CD8-positive, alpha-beta memory T cell (primary cell): ENCODE data around the gene CHPF2. TPM values are rescaled to one million over a fixed set of nuclear protein-coding genes. Genes with fewer than 3 reads are reported as not detected.
A peak's percentile ranks its signal among the peaks of the same experiment; 100 is the strongest.

Experiments
- CTCF ChIA-PET: fragments of 350-600 bp; sonication (Branson Sonifier 250); formaldehyde crosslinking; loops from one replicate; lab custom pipeline; 2021; ENCODE audit warnings: antibody characterized with exemption; lab: Charles Lee
- POLR2A ChIA-PET: fragments of 350-600 bp; sonication (Branson Sonifier 250); formaldehyde crosslinking; loops from one replicate; lab custom pipeline; 2021; ENCODE audit warnings: antibody characterized with exemption; lab: Charles Lee
- DNase-seq, 5 donors: peaks; one replicate each; pipeline versions ENCODE4 v3.0.0 to v3.0.0-alpha.2; 2020 to 2022; ENCODE audit warnings: mixed read lengths in 1 of 5
- H3K27ac ChIP-seq: one replicate; pipeline ENCODE4 v1.7.0; 2013; ENCODE audit warnings: low read depth, mild to moderate bottlenecking, low read length, moderate library complexity
- H3K27me3 ChIP-seq: 2 replicates; pipeline ENCODE4 v1.7.0; 2013; ENCODE audit warnings: low read length, mild to moderate bottlenecking; ENCODE audit not compliant: insufficient read depth, poor library complexity, severe bottlenecking
- H3K36me3 ChIP-seq: 2 replicates; pipeline ENCODE4 v1.7.0; 2013; ENCODE audit warnings: mild to moderate bottlenecking, low read length, moderate library complexity; ENCODE audit not compliant: insufficient read depth
- H3K4me1 ChIP-seq: 2 replicates; pipeline ENCODE4 v1.7.0; 2013; ENCODE audit warnings: mild to moderate bottlenecking, low read length, moderate library complexity; ENCODE audit not compliant: insufficient read depth
- H3K4me3 ChIP-seq: 2 replicates; pipeline ENCODE4 v1.7.0; 2013; ENCODE audit warnings: mild to moderate bottlenecking, low read length
- H3K9me3 ChIP-seq: 2 replicates; pipeline ENCODE4 v1.7.0; 2013; ENCODE audit warnings: mild to moderate bottlenecking, low read length
- H3K27ac Mint-ChIP-seq, 8 donors: one replicate each; pipeline ENCODE4 v1.8.0; 2020 to 2021; ENCODE audit warnings: mixed read lengths in 8 of 8, mild to moderate bottlenecking in 6 of 8, inconsistent platforms in 3 of 8, moderate library complexity in 3 of 8
- H3K27me3 Mint-ChIP-seq, 2 donors: one replicate each; pipeline ENCODE4 v1.8.0; 2020 to 2021; ENCODE audit warnings: mixed read lengths in 2 of 2, mild to moderate bottlenecking in 1 of 2, moderate library complexity in 1 of 2
- H3K36me3 Mint-ChIP-seq, 3 donors: one replicate each; pipeline ENCODE4 v1.8.0; 2020 to 2021; ENCODE audit warnings: mixed read lengths in 3 of 3, inconsistent platforms in 1 of 3, mild to moderate bottlenecking in 1 of 3
- H3K4me1 Mint-ChIP-seq, 3 donors: one replicate each; pipeline ENCODE4 v1.8.0; 2020 to 2021; ENCODE audit warnings: mixed read lengths in 3 of 3, inconsistent platforms in 1 of 3, mild to moderate bottlenecking in 1 of 3
- H3K4me3 Mint-ChIP-seq, 7 donors: one replicate each; pipeline ENCODE4 v1.8.0; 2020 to 2021; ENCODE audit warnings: mixed read lengths in 7 of 7, mild to moderate bottlenecking in 6 of 7, moderate library complexity in 4 of 7, inconsistent platforms in 2 of 7
- H3K9me3 Mint-ChIP-seq, 5 donors: one replicate each; pipeline ENCODE4 v1.8.0; 2020 to 2022; ENCODE audit warnings: mixed read lengths in 5 of 5, mild to moderate bottlenecking in 3 of 5, moderate library complexity in 2 of 5, inconsistent platforms in 1 of 5
- polyA plus RNA-seq: library from polyadenylated mRNA; unstranded; fragments of 300-500 nt; fragmentation: Illumina TruSeq; gene quantifications from one replicate; pipeline ENCODE4 v1.2.3, GENCODE V29; 2021
- total RNA-seq, 2 experiments: library from RNA; stranded (reverse); gene quantifications; one replicate each; pipeline ENCODE4 v1.2.3, GENCODE V29; 2021

Gene CHPF2
- total and polyA plus RNA-seq, 3 experiments from 2014 or later, result 31.3 to 37.0 (median 36.6) TPM

GRCh38 chr7:151207804-151208203, 24.5 kb upstream of the CHPF2 start:
- Histone ChIP-seq H3K4me3 (no peak overlapping the region), H3K4me1 (peaks cover 29% of the 10 kb centered on the region), H3K9me3 (no peaks in the 10 kb centered on the region), H3K27me3 (peaks cover 2% of the 10 kb centered on the region), H3K27ac (peak overlapping the region; percentile 10), H3K36me3 (no peaks in the 10 kb centered on the region)
- peak overlapping the region; percentile 86 to 100 (median 98) for H3K27ac Mint-ChIP-seq
- H3K9me3 Mint-ChIP-seq, result no peaks in the 10 kb centered on the region
- ChIA-PET CTCF (interaction anchor here (1.0 to 2.3 kb wide), 2 partner anchors 36 to 38 kb away, joined by 3 to 12 read pairs; no protein-coding TSS in a partner anchor), POLR2A (interaction anchor here (2.1 kb wide), 1 partner anchor 20 kb away, joined by 13 read pairs; the partner anchor contains the start of gene ABCF2)
- H3K4me3 Mint-ChIP-seq, result peak overlapping the region in 5 of 7 donors; percentile 15 to 77 (median 75)
- H3K4me1 Mint-ChIP-seq, result peaks cover 28 to 40% (median 39%) of the 10 kb centered on the region in 3 donors
- peaks cover 0 to 5% of the 10 kb centered on the region in 2 donors for H3K27me3 Mint-ChIP-seq
- peaks cover 0 to 16% (median 0%) of the 10 kb centered on the region in 3 donors for H3K36me3 Mint-ChIP-seq
- no peak for DNase-seq

GRCh38 chr7:151208253-151208862, 23.9 kb upstream of the CHPF2 start:
- Mint-ChIP-seq H3K27me3 (peaks cover 0 to 5% of the 10 kb centered on the region in 2 donors), H3K4me3 (peak overlapping the region in 2 of 7 donors; percentile 25 to 29), H3K27ac (peak overlapping the region in 7 of 8 donors; percentile 86 to 100 (median 97)), H3K4me1 (peaks cover 28 to 40% (median 39%) of the 10 kb centered on the region in 3 donors), H3K36me3 (peaks cover 0 to 22% (median 2%) of the 10 kb centered on the region in 3 donors), H3K9me3 (no peaks in the 10 kb centered on the region)
- Histone ChIP-seq H3K4me1 (peaks cover 29% of the 10 kb centered on the region), H3K27me3 (no peaks in the 10 kb centered on the region), H3K4me3 (no peak overlapping the region), H3K36me3 (no peaks in the 10 kb centered on the region), H3K27ac (no peak overlapping the region), H3K9me3 (no peaks in the 10 kb centered on the region)
- DNase-seq, result no peak
- ChIA-PET POLR2A (interaction anchor here (2.1 kb wide), 1 partner anchor 19 kb away, joined by 13 read pairs; the partner anchor contains the start of gene ABCF2), CTCF (interaction anchor here (2.3 kb wide), 1 partner anchor 36 kb away, joined by 12 read pairs; no protein-coding TSS in a partner anchor)

- H3K4me1 ChIP-seq, result peaks cover 29% of the 10 kb centered on the region
- Mint-ChIP-seq H3K9me3 (no peaks in the 10 kb centered on the region), H3K4me1 (peaks cover 28 to 40% (median 39%) of the 10 kb centered on the region in 3 donors), H3K4me3 (peak overlapping the region in 1 of 7 donors; percentile 44), H3K36me3 (peaks cover 3 to 34% (median 6%) of the 10 kb centered on the region in 3 donors), H3K27ac (peak overlapping the region in 6 of 8 donors; percentile 22 to 86 (median 66)), H3K27me3 (peaks cover 0 to 5% of the 10 kb centered on the region in 2 donors)
- CTCF ChIA-PET, result no interaction called here
- no peaks in the 10 kb centered on the region for H3K9me3 ChIP-seq
- POLR2A ChIA-PET, result interaction anchor here (0.8 kb wide), 1 partner anchor 15 kb away, joined by 3 read pairs; no protein-coding TSS in a partner anchor
- no peak for DNase-seq
- H3K36me3 ChIP-seq, result peaks cover 6% of the 10 kb centered on the region
- H3K4me3 ChIP-seq, result no peak overlapping the region
- no peaks in the 10 kb centered on the region for H3K27me3 ChIP-seq
- H3K27ac ChIP-seq, result no peak overlapping the region
These were observed 22.7 kb upstream of the CHPF2 start for GRCh38 chr7:151209588-151209987.

GRCh38 chr7:151210087-151210854, 22.0 kb upstream of the CHPF2 start, which contains the start of gene H2BK1:
Gene H2BK1, minus strand, starts transcription at chr7:151210488. Its CDS starts 170 bp downstream, at chr7:151210318.
- peaks cover 13% of the 10 kb centered on the region for H3K36me3 ChIP-seq
- ChIA-PET CTCF (interaction anchor here (1.4 kb wide), 1 partner anchor 34 kb away, joined by 5 read pairs; no protein-coding TSS in a partner anchor), POLR2A (no interaction called here)
- peak within 1 kb of the TSS in 1 of 7 donors; percentile 44 for H3K4me3 Mint-ChIP-seq
- no peaks in the 10 kb centered on the region for H3K9me3 ChIP-seq
- H3K27me3 ChIP-seq, result no peaks in the 10 kb centered on the region
- DNase-seq, result no peak
- peaks cover 29% of the 10 kb centered on the region for H3K4me1 ChIP-seq
- H3K4me3 ChIP-seq, result no peak within 1 kb of the TSS
- H3K27ac ChIP-seq, result no peak within 1 kb of the TSS
- H3K27ac Mint-ChIP-seq, result peak within 1 kb of the TSS in 6 of 8 donors; percentile 22 to 86 (median 66)
- peaks cover 9 to 41% (median 10%) of the 10 kb centered on the region in 3 donors for H3K36me3 Mint-ChIP-seq
- H3K9me3 Mint-ChIP-seq, result no peaks in the 10 kb centered on the region
- H3K4me1 Mint-ChIP-seq, result peaks cover 28 to 40% (median 38%) of the 10 kb centered on the region in 3 donors
- peaks cover 0 to 2% of the 10 kb centered on the region in 2 donors for H3K27me3 Mint-ChIP-seq

DNA sequence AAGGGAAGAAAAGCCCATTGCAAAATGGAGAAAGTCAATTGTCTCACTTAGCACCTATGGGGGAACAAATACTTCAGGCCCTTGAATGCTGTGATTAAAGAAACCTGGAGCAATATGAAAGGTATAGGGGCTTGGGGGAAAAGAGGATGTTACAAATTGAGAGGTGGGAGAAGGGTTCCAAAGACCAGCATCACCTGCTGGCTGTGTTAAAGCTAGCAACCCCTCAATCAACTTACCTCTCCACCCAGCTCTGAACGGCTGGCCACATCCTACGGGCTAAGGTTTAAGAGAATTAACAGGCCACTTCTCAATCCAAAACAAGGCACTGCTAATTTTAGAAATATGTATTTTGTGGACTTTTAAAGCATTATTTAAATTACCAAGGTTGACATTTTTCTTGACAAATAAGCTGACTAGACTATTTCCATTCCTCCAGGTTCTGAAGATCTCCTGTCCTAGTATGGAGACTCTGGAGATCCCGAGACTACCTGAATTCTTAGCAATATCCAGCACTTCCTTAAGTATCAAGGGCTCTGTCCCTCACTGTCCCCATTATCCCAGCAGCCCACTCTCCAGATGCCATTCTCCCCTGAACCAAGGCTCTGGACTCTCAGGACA, 21.0 kb upstream of the CHPF2 start:
- Histone ChIP-seq H3K4me3 (no peak overlapping the region), H3K36me3 (peaks cover 22% of the 10 kb centered on the region), H3K4me1 (peaks cover 20% of the 10 kb centered on the region), H3K27me3 (no peaks in the 10 kb centered on the region), H3K9me3 (no peaks in the 10 kb centered on the region), H3K27ac (no peak overlapping the region)
- Mint-ChIP-seq H3K4me3 (no peak overlapping the region), H3K27ac (peak overlapping the region in 4 of 8 donors; percentile 21 to 78 (median 60)), H3K4me1 (peaks cover 25 to 32% (median 28%) of the 10 kb centered on the region in 3 donors), H3K27me3 (peaks cover 0 to 2% of the 10 kb centered on the region in 2 donors), H3K9me3 (no peaks in the 10 kb centered on the region), H3K36me3 (peaks cover 12 to 51% (median 14%) of the 10 kb centered on the region in 3 donors)
- CTCF ChIA-PET, result interaction anchor here (1.4 kb wide), 1 partner anchor 33 kb away, joined by 5 read pairs; no protein-coding TSS in a partner anchor
- DNase-seq, result no peak
- POLR2A ChIA-PET, result no interaction called here

DNA sequence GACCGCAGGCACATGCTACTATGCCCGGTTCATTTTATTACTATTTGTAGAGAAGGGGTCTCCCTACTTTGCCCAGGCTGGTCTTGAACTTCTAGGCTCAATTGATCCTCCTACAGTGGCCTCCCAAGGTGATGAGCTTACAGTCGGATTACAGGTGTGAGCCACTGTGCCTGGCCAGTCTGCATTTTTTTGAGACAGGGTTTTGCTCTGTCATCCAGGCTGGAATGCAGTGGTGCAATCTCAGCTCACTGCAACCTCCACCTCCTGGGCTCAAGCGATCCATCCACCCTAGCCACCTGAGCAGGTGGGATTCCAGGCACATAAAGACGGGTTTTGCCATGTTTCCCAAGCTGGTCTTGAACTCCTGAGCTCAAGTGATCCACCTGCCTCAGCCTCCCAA, 19.7 kb upstream of the CHPF2 start:
- H3K27me3 ChIP-seq, result no peaks in the 10 kb centered on the region
- no peaks in the 10 kb centered on the region for H3K9me3 Mint-ChIP-seq
- peaks cover 13 to 18% (median 15%) of the 10 kb centered on the region in 3 donors for H3K4me1 Mint-ChIP-seq
- no peak overlapping the region for H3K4me3 ChIP-seq
- CTCF ChIA-PET, result interaction anchor here (0.9 kb wide), 1 partner anchor 34 kb away, joined by 3 read pairs; no protein-coding TSS in a partner anchor
- H3K4me1 ChIP-seq, result peaks cover 7% of the 10 kb centered on the region
- peak overlapping the region in 1 of 8 donors; percentile 58 for H3K27ac Mint-ChIP-seq
- H3K27ac ChIP-seq, result no peak overlapping the region
- peaks cover 0 to 2% of the 10 kb centered on the region in 2 donors for H3K27me3 Mint-ChIP-seq
- no peak overlapping the region for H3K4me3 Mint-ChIP-seq
- POLR2A ChIA-PET, result no interaction called here
- no peaks in the 10 kb centered on the region for H3K9me3 ChIP-seq
- DNase-seq, result no peak
- peaks cover 36% of the 10 kb centered on the region for H3K36me3 ChIP-seq
- H3K36me3 Mint-ChIP-seq, result peaks cover 12 to 63% (median 14%) of the 10 kb centered on the region in 3 donors

GRCh38 chr7:151213826-151214225, 18.5 kb upstream of the CHPF2 start:
- H3K4me1 Mint-ChIP-seq, result peaks cover 3 to 6% (median 3%) of the 10 kb centered on the region in 3 donors
- no peaks in the 10 kb centered on the region for H3K9me3 ChIP-seq
- H3K4me3 ChIP-seq, result no peak overlapping the region
- H3K36me3 ChIP-seq, result peaks cover 44% of the 10 kb centered on the region
- DNase-seq, result peak in 1 of 5 donors; percentile 13
- POLR2A ChIA-PET, result interaction anchor here (0.6 kb wide), 1 partner anchor 49 kb away, joined by 6 read pairs; no protein-coding TSS in a partner anchor
- no peaks in the 10 kb centered on the region for H3K9me3 Mint-ChIP-seq
- H3K36me3 Mint-ChIP-seq, result peaks cover 21 to 75% (median 26%) of the 10 kb centered on the region in 3 donors
- H3K27ac ChIP-seq, result no peak overlapping the region
- peak overlapping the region in 1 of 8 donors; percentile 86 for H3K27ac Mint-ChIP-seq
- H3K27me3 Mint-ChIP-seq, result peaks cover 0 to 2% of the 10 kb centered on the region in 2 donors
- H3K4me1 ChIP-seq, result no peaks in the 10 kb centered on the region
- CTCF ChIA-PET, result no interaction called here
- H3K4me3 Mint-ChIP-seq, result no peak overlapping the region
- no peaks in the 10 kb centered on the region for H3K27me3 ChIP-seq
